SK-N-SH (cell line): Measurements from ENCODE around the gene SHB. TPM values are rescaled to one million over a fixed set of nuclear protein-coding genes. Genes with fewer than 3 reads are reported as not detected.

ENCODE experiments used
- CTCF ChIA-PET: fragments of 300-600, 350-600 bp; formaldehyde crosslinking; extraction: SDS; loops from one replicate; lab custom pipeline; 2021; lab: Yijun Ruan, JAX
- POLR2A ChIA-PET: fragments of 350-600 bp; sonication (Branson Sonifier 250); formaldehyde crosslinking; extraction: SDS; loops from one replicate; lab custom pipeline; 2020; ENCODE audit warnings: antibody characterized with exemption, inconsistent platforms; lab: Yijun Ruan, JAX
- DNase-seq: peaks from one replicate; pipeline ENCODE4 v3.0.0; 2012
- H2AFZ ChIP-seq: fragments of 200-600 bp; sonication (generic); 2 replicates; pipeline ENCODE4 v1.8.1; 2016; ENCODE audit warnings: antibody characterized with exemption, mild to moderate bottlenecking, low read depth
- H3F3A ChIP-seq: fragments of 200-600 bp; sonication (generic); replicated peaks from 2 replicates; pipeline ENCODE3; 2016; ENCODE audit warnings: antibody characterized with exemption, mild to moderate bottlenecking; ENCODE audit not compliant: insufficient read depth
- H3K27ac ChIP-seq, 2 experiments: fragments of 200-500 bp in 1 of 2; fragments of 200-600 bp in 1 of 2; sonication (Bioruptor generic) in 1 of 2; sonication (generic), shearing (Covaris generic) in 1 of 2; 2 replicates each; pipeline versions ENCODE4 v1.5.1 to v1.6.1; 2014 to 2016; ENCODE audit warnings: low read depth in 2 of 2, inconsistent platforms in 1 of 2, low read length in 1 of 2, mild to moderate bottlenecking in 1 of 2, mixed read lengths in 1 of 2
- H3K27me3 ChIP-seq: fragments of 200-600 bp; sonication (generic), shearing (Covaris generic); 2 replicates; pipeline ENCODE4 v1.6.1; 2016; ENCODE audit warnings: mixed run types; ENCODE audit not compliant: insufficient read depth
- H3K36me3 ChIP-seq, 2 experiments: fragments of 200-500 bp in 1 of 2; fragments of 200-600 bp in 1 of 2; sonication (Bioruptor generic) in 1 of 2; sonication (generic) in 1 of 2; replicated peaks in 1 of 2; 2 replicates each; pipeline versions ENCODE3 to v1.5.1; 2014 to 2016; ENCODE audit warnings: low read length in 1 of 2, mild to moderate bottlenecking in 1 of 2; ENCODE audit not compliant: insufficient read depth in 2 of 2, control insufficient read depth in 1 of 2
- H3K4me1 ChIP-seq, 2 experiments: fragments of 200-500 bp in 1 of 2; fragments of 200-600 bp in 1 of 2; sonication (Bioruptor generic) in 1 of 2; sonication (generic), shearing (Covaris generic) in 1 of 2; 2 replicates each; pipeline versions ENCODE4 v1.5.1 to v1.6.1; 2014 to 2016; ENCODE audit warnings: low read depth in 1 of 2, low read length in 1 of 2, mixed run types in 1 of 2; ENCODE audit not compliant: insufficient read depth in 2 of 2, control insufficient read depth in 1 of 2
- H3K4me2 ChIP-seq: fragments of 200-600 bp; sonication (generic), shearing (Covaris generic); 2 replicates; pipeline ENCODE4 v1.6.1; 2017; ENCODE audit warnings: mixed run types
- H3K4me3 ChIP-seq, 2 experiments: fragments of 200-500 bp in 1 of 2; fragments of 200-600 bp in 1 of 2; sonication (Bioruptor generic) in 1 of 2; sonication (generic), shearing (Covaris generic) in 1 of 2; 2 replicates each; pipeline versions ENCODE4 v1.5.1 to v1.8.1; 2014 to 2016; ENCODE audit warnings: low read depth in 2 of 2, inconsistent platforms in 1 of 2, low read length in 1 of 2, mild to moderate bottlenecking in 1 of 2, mixed read lengths in 1 of 2, moderate library complexity in 1 of 2
- H3K79me2 ChIP-seq: fragments of 200-600 bp; sonication (generic); 2 replicates; pipeline ENCODE4 v1.8.1; 2017; ENCODE audit warnings: mild to moderate bottlenecking; ENCODE audit not compliant: insufficient read depth
- H3K9ac ChIP-seq: fragments of 200-600 bp; sonication (generic); 2 replicates; pipeline ENCODE4 v1.6.1; 2017; ENCODE audit warnings: mixed run types
- H3K9me2 ChIP-seq: fragments of 200-600 bp; sonication (generic); 2 replicates; pipeline ENCODE4 v1.6.1; 2017; ENCODE audit warnings: mixed run types
- H3K9me3 ChIP-seq: fragments of 200-600 bp; sonication (generic); 2 replicates; pipeline ENCODE4 v1.6.1; 2017; ENCODE audit warnings: mixed run types, mild to moderate bottlenecking, moderate library complexity
- H4K20me1 ChIP-seq: fragments of 200-600 bp; sonication (generic); 2 replicates; pipeline ENCODE4 v1.6.1; 2017; ENCODE audit warnings: mild to moderate bottlenecking, mixed run types; ENCODE audit not compliant: insufficient read depth
- EP300 ChIP-seq, 2 experiments: IDR thresholded peaks; 2 replicates each; pipeline versions ENCODE4 v1.4.0 to v1.6.1; 2012; ENCODE audit warnings: borderline replicate concordance in 1 of 2, low read depth in 1 of 2, low read length in 1 of 2
- EZH2phosphoT487 ChIP-seq: fragments of 200-600 bp; sonication (generic); IDR thresholded peaks from 2 replicates; pipeline ENCODE4 v1.6.1; 2017; ENCODE audit warnings: low read depth, mixed run types, mild to moderate bottlenecking, antibody characterized with exemption, moderate library complexity, borderline replicate concordance
- FOSL2 ChIP-seq: IDR thresholded peaks from 2 replicates; pipeline ENCODE4 v1.4.0; 2012; ENCODE audit warnings: low read depth, mild to moderate bottlenecking, moderate library complexity, borderline replicate concordance
- FOXJ3 ChIP-seq: sonication (generic); formaldehyde crosslinking; IDR thresholded peaks from 2 replicates; pipeline ENCODE4 v1.5.1; 2020; ENCODE audit warnings: mild to moderate bottlenecking, missing genetic modification reagents
- FOXM1 ChIP-seq: IDR thresholded peaks from 2 replicates; pipeline ENCODE4 v1.4.0; 2012; ENCODE audit warnings: low read depth, mild to moderate bottlenecking
- GABPA ChIP-seq: IDR thresholded peaks from 2 replicates; pipeline ENCODE4 v1.4.0; 2012; ENCODE audit warnings: low read depth, mild to moderate bottlenecking
- JUND ChIP-seq: IDR thresholded peaks from 2 replicates; pipeline ENCODE4 v1.4.0; 2012
- MEF2A ChIP-seq: IDR thresholded peaks from 2 replicates; pipeline ENCODE4 v1.4.0; 2012; ENCODE audit warnings: low read depth, borderline replicate concordance
- MXI1 ChIP-seq: IDR thresholded peaks from 2 replicates; pipeline ENCODE4 v1.6.1; 2012; ENCODE audit warnings: mild to moderate bottlenecking, low read depth, low read length, improper control_type of control experiment
- NRF1 ChIP-seq: IDR thresholded peaks from 2 replicates; pipeline ENCODE4 v1.6.1; 2012; ENCODE audit warnings: low read depth, mild to moderate bottlenecking, low read length
- RAD21 ChIP-seq: IDR thresholded peaks from 2 replicates; pipeline ENCODE4 v1.6.1; 2012; ENCODE audit warnings: mild to moderate bottlenecking, low read length
- RCOR1 ChIP-seq: fragments of 150-350 bp; IDR thresholded peaks from 2 replicates; pipeline ENCODE4 v1.6.1; 2017; ENCODE audit warnings: antibody characterized with exemption, low read length
- RFX5 ChIP-seq: IDR thresholded peaks from 2 replicates; pipeline ENCODE4 v1.6.1; 2012; ENCODE audit warnings: mild to moderate bottlenecking, improper control_type of control experiment, low read length
- SIN3A ChIP-seq: IDR thresholded peaks from 2 replicates; pipeline ENCODE4 v1.6.1; 2012; ENCODE audit warnings: low read depth, mild to moderate bottlenecking, low read length, moderate library complexity, borderline replicate concordance
- TAF1 ChIP-seq: IDR thresholded peaks from 2 replicates; pipeline ENCODE4 v1.6.1; 2012; ENCODE audit warnings: low read depth, mild to moderate bottlenecking, low read length, moderate library complexity, borderline replicate concordance
- YY1 ChIP-seq: IDR thresholded peaks from 2 replicates; pipeline ENCODE4 v1.4.0; 2012; ENCODE audit warnings: low read depth, mild to moderate bottlenecking
- WGBS: methylation state at CpG from one replicate; pipeline ENCODE4 v1.1.6; 2017; ENCODE audit warnings: low lambda C conversion rate; 5-methylcytosine and 5-hydroxymethylcytosine counted together
- polyA plus RNA-seq, 3 experiments: library from polyadenylated mRNA; depleted of rRNA; stranded (reverse); fragments of >200 nt; gene quantifications; 2 replicates each; pipeline ENCODE4 v1.2.3, GENCODE V29; 2012
- TF ChIP-seq, protein P1 (sequence below): fragments of 150-350 bp; IDR thresholded peaks from 2 replicates; pipeline ENCODE4 v1.6.1; 2017; ENCODE audit warnings: antibody characterized with exemption, low read length, low read depth, borderline replicate concordance
- TF ChIP-seq, protein P2 (sequence below): IDR thresholded peaks from 2 replicates; pipeline ENCODE4 v1.4.0; 2012; ENCODE audit warnings: low read depth, borderline replicate concordance

The SHB gene
- polyA plus RNA-seq, 1 of the 3 experiments (the other 2 are of a cell fraction): 26.0 TPM

GRCh38 chr9:38054653-38055052 lies 14.4 kb downstream of the SHB start:
- TF ChIP-seq RCOR1 (no peak), EP300 (IDR thresholded peaks at IDR 0.05; ENCODE audit: borderline replicate concordance in 1 of 2, low read depth in 1 of 2, low read length in 1 of 2) (no peak), FOSL2 (no peak), MXI1 (no peak), GABPA (no peak), FOXM1 (no peak), TAF1 (no peak), JUND (no peak), EZH2phosphoT487 (no peak), SIN3A (no peak), RAD21 (no peak), MEF2A (no peak), YY1 (no peak), RFX5 (no peak), FOXJ3 (no peak), NRF1 (no peak)
- TF ChIP-seq, protein P1, sequence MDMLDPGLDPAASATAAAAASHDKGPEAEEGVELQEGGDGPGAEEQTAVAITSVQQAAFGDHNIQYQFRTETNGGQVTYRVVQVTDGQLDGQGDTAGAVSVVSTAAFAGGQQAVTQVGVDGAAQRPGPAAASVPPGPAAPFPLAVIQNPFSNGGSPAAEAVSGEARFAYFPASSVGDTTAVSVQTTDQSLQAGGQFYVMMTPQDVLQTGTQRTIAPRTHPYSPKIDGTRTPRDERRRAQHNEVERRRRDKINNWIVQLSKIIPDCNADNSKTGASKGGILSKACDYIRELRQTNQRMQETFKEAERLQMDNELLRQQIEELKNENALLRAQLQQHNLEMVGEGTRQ: no peak
- H3K79me2 ChIP-seq: peaks cover 99% of the 10 kb centered on the region
- no peak overlapping the region for H2AFZ ChIP-seq
- H3K9me3 ChIP-seq: no peaks in the 10 kb centered on the region
- POLR2A ChIA-PET: no interaction called here
- no peak overlapping the region for H3K27ac ChIP-seq
- H3K9ac ChIP-seq: no peak overlapping the region
- peaks cover 11 to 17% of the 10 kb centered on the region in 2 experiments for H3K36me3 ChIP-seq
- H3F3A ChIP-seq: peaks cover 10% of the 10 kb centered on the region
- DNase-seq: no peak
- H3K9me2 ChIP-seq: no peaks in the 10 kb centered on the region
- no peaks in the 10 kb centered on the region for H3K27me3 ChIP-seq
- 91% methylated on average over 3 of the region's 3 CpGs for WGBS
- peak overlapping the region; percentile 13; the same call in 1 of the 2 replicates for H3K4me2 ChIP-seq
- H4K20me1 ChIP-seq: peaks cover 71% of the 10 kb centered on the region
- H3K4me1 ChIP-seq: peaks cover 23 to 28% of the 10 kb centered on the region in 2 experiments; a peak in 2 of 4 replicates
- CTCF ChIA-PET: interaction anchor here (0.8 to 1.9 kb wide), 5 partner anchors 9 to 143 kb away, joined by 3 to 8 read pairs (median 4); partner anchors contain the start of gene SHB
- no peak overlapping the region for H3K4me3 ChIP-seq

- H3K27ac ChIP-seq: no peak overlapping the region
- no peak for DNase-seq
- peaks cover 26 to 28% of the 10 kb centered on the region in 2 experiments; a peak in 2 of 4 replicates for H3K4me1 ChIP-seq
- no peak overlapping the region for H3K4me2 ChIP-seq
- H3F3A ChIP-seq: peaks cover 16% of the 10 kb centered on the region
- CTCF ChIA-PET: interaction anchor here (0.9 to 1.9 kb wide), 9 partner anchors 10 to 142 kb away, joined by 3 to 8 read pairs (median 4); partner anchors contain the start of gene SHB
- H3K36me3 ChIP-seq: peaks cover 7 to 14% of the 10 kb centered on the region in 2 experiments
- H4K20me1 ChIP-seq: peaks cover 65% of the 10 kb centered on the region
- H3K4me3 ChIP-seq: no peak overlapping the region
- H3K9me3 ChIP-seq: no peaks in the 10 kb centered on the region
- no peaks in the 10 kb centered on the region for H3K27me3 ChIP-seq
- peaks cover 100% of the 10 kb centered on the region for H3K79me2 ChIP-seq
- WGBS: 94% methylated on average over 3 of the region's 3 CpGs
- no peaks in the 10 kb centered on the region for H3K9me2 ChIP-seq
- TF ChIP-seq, protein P2, sequence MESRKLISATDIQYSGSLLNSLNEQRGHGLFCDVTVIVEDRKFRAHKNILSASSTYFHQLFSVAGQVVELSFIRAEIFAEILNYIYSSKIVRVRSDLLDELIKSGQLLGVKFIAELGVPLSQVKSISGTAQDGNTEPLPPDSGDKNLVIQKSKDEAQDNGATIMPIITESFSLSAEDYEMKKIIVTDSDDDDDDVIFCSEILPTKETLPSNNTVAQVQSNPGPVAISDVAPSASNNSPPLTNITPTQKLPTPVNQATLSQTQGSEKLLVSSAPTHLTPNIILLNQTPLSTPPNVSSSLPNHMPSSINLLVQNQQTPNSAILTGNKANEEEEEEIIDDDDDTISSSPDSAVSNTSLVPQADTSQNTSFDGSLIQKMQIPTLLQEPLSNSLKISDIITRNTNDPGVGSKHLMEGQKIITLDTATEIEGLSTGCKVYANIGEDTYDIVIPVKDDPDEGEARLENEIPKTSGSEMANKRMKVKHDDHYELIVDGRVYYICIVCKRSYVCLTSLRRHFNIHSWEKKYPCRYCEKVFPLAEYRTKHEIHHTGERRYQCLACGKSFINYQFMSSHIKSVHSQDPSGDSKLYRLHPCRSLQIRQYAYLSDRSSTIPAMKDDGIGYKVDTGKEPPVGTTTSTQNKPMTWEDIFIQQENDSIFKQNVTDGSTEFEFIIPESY: no peak
- TF ChIP-seq, protein P1: no peak
- no peak for TF ChIP-seq RAD21
- H3K9ac ChIP-seq: no peak overlapping the region
- H2AFZ ChIP-seq: no peak overlapping the region
- POLR2A ChIA-PET: no interaction called here
Measured at GRCh38 chr9:38053697-38054461, 15.1 kb downstream of the SHB start.
